Activated CD4-positive, alpha-beta T cell treated with anti-CD3 and anti-CD28 coated beads, Interleukin-2, amount 50 U/mL, for 16 hours (primary cell): ENCODE measurements around the gene HDC.

Experiments
- DNase-seq: peaks from one replicate; pipeline ENCODE4 v3.0.0-alpha.2; 2020

The HDC gene

GRCh38 chr15:50252556-50252955 is 13.0 kb downstream of the HDC start:
- DNase-seq, result no peak

- no peak for DNase-seq
Measured at GRCh38 chr15:50251638-50252182, 13.8 kb downstream of the HDC start.

- DNase-seq, result no peak
Measured at GRCh38 chr15:50250760-50251394, 14.6 kb downstream of the HDC start.

DNA sequence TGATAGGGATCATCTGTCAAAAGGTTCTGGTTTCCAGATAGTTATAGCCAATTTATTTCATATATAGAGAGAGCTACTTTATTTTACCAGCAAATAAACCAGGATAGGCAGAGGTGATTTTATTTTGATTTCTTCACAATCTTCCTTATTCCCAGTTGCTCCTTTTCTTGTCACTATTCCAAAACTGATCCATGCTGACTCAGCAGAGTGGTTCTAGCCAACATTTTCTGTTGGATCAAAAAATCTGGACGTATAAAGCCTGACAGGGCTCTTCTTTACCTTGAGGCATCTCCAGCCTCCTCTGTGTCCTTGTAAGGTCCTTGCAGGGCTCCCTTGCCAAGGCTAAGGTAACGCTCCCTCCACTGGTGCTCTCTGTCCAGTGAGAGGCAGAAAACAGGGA is 15.8 kb downstream of the HDC start:
- DNase-seq, result no peak

GRCh38 chr15:50248994-50249582 is 16.4 kb downstream of the HDC start:
- peak; percentile 54 for DNase-seq

GRCh38 chr15:50247819-50248655 is 17.5 kb downstream of the HDC start:
- DNase-seq, result peak; percentile 82

DNA sequence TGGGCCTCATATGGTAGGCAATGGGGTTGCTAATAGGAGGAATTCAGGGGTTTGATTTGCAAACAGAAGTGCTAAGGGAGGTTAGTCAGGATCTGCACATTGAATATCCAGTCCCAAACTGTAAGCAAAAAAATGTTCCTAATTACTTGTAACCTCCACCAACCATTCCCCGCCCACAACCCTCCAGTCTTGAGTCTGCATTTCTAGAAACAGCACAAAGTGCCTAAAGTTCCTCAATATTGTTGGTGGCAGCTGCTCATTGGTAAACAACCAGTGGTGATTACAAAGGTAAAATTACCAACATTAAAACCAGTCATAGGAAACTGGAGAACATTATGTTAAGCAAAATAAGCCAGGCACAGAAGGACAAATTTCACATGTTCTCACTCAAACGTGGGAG is 18.9 kb downstream of the HDC start:
- DNase-seq, result no peak

DNA sequence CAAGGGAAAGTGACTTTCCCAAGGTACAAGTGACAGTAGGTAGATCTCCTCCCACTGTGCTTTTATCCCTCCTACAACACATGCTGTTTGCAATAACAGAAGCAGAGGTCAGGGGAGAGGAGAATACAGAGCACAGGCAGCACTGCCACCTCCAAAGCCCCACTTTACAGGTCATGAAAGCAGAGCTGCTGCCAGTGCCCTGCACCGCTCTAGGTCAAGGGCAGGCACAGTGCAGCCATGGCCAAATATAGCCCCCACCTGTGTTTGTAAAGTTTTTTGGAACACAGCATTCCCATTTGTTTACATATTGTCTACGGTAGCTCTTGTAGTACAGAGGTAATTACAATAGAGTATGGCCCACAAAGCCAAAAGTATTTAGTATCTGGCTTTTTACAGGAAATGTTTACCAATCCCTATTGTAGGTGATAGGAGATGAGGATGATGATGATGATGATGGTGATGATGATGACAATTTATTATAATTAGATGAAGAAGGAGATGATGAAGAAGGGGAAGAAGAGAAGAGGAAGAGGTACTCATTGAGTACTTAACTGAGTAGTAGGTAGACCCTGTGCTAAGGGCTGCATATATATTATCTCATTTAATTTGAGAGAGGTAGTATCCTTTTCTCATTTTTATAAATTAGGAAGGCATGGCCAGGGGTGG is 20.4 kb downstream of the HDC start:
- no peak for DNase-seq

- no peak for DNase-seq
Measured at GRCh38 chr15:50244153-50244552, 21.4 kb downstream of the HDC start.

DNA sequence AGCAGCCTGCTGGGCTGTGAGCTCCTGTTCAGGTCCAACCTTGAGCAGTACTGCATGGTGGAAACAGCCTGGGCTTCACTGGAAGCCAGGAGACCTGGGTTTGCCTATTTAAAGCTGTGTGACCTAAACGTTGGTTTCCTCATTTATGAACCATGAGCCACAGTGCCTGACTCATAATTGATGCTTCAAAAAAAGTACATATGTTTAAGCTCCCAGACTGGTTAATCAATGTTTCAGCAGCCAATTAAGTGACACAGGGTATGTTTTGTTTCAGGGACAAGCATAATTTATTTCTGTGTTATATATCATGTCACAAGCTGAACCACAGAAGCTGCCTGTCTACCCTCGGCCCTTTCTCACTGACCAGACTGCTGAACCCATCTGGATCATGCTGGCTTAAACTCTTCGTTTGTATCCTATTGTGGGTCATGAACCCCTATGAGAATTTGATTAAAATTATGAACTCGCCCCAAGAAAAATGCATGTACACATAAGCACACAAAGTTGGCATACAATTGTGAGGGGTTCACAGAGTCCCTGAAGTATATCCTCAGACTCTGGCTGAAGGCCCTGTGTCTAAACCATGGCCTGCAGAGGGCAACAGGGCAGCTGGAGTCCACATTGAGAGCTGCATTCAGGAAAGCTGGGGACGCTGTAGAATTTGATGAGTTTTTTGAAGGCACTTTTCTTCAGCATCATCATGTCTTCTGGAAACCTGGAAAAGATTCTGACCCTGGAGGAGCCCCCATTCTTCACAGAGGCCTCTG is 23.7 kb downstream of the HDC start:
- DNase-seq, result peak; percentile 43

DNA sequence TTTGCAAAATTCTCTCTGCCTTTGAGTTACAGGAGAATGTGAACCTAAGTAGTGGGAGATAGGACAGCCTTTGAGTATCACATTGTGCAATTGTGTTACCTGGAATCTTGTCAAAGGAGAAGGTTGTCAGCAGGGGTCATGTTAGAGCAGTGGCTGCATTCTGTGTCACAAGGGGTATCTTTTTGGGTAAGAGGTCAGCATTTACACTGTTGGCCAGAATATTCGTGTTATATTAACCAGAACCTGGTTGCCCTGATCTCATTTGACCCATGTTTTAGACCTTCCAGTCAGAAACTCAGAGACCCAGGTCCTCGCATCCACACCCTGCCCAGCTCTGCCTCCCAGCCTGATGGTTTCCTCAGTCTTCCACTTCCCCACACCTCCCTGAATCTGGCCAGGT is 27.3 kb downstream of the HDC start:
- DNase-seq, result no peak

GRCh38 chr15:50236433-50236832 is 29.1 kb downstream of the HDC start:
- DNase-seq, result no peak

DNA sequence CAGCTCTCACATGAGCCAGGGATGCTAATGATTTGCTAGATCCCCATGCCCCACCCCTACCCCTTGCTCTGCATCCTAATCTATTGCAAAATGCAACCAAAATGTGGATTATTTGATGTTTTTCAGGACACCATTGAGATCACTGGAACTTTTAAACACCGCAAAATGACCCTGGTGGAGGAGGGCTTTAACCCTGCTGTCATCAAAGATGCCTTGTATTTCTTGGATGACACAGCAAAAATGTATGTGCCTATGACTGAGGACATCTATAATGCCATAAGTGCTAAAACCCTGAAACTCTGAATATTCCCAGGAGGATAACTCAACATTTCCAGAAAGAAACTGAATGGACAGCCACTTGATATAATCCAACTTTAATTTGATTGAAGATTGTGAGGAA is 29.7 kb downstream of the HDC start:
- DNase-seq, result no peak

DNA sequence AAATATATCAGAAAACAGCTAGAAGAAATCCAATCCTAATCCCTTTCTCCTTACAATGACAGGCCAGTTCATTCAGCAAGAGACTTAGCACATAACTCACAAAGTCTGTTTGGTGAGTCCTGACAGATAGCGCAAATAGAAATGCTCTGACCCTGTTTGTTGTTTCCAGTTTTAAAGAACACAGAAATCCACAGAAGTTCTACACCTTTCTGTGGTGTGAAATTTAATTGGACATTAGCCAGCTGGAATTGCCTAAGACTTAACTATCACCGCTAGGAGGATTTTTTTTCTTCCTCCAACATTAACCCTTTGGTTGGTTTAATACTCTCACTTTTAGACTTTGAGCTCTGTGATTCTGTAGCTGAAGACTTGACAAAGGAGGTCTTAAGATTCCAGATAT is 30.8 kb downstream of the HDC start:
- no peak for DNase-seq

DNA sequence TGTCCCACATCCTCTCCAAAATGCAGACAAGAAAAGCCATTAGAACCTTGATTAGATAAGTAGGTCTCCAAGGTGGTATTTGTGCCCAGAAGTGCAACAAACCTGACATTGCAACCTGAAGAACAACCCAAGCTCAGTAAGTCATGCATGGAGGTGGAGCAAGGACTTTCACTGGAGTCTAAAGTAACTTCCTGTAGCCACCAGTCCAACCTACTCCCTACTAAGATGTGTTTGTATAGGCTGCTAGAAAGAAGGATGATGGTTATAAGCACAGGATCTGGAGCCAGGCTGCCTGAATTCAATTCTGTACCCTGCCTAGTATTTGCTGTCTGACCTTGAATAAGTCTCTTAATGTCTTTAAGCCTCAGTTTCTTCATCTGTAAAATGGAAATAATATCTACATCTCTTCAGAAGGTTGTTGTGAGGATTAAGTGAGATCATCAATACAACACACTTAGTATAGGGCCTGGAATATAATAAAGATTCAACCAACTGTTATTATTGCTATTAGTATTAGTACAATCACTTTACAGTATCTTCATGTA is 32.3 kb downstream of the HDC start:
- DNase-seq, result no peak

- no peak for DNase-seq
Measured at GRCh38 chr15:50232791-50233190, 32.7 kb downstream of the HDC start.

DNA sequence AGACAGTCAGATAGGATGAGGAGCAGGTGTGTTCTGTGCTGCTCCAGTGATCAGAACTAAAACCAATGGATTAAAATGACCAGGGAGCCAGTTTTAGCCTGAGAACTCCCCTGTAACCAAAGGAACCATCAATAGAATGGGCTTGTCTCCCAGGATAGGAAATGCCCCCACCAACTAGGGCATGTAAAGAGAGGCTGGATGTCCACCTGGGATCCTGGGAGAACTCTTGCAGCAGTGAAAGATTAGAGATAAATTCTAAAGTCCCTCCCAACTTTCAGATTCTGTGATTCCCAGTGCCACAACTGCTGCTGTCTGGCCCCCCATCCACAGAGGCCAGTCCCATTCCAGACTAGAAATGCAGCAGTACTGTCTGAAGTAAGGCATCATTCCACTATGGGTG is 33.8 kb downstream of the HDC start:
- no peak for DNase-seq

- DNase-seq, result no peak
Measured at GRCh38 chr15:50229336-50229735, 36.2 kb downstream of the HDC start.

GRCh38 chr15:50228866-50229265 is 36.7 kb downstream of the HDC start:
- DNase-seq, result no peak

DNA sequence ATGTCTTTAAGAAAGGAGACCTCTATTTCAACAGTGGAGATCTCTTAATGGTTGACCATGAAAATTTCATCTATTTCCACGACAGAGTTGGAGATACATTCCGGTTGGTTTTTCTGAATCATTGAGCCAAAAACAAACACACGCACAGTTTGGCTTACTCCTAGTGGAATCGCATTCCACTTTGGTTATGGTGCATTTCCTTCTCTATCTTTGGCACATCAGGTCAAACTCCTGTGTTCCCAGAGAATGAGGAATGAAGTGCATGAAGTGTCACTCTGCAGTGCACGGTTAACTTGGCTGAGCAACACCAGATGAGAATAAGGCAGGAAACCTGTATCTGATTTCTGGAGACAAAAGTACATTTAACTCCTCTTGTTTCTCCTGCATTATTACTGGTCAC is 38.5 kb downstream of the HDC start:
- no peak for DNase-seq

GRCh38 chr15:50225938-50226337 is 39.6 kb downstream of the HDC start:
- no peak for DNase-seq

DNA sequence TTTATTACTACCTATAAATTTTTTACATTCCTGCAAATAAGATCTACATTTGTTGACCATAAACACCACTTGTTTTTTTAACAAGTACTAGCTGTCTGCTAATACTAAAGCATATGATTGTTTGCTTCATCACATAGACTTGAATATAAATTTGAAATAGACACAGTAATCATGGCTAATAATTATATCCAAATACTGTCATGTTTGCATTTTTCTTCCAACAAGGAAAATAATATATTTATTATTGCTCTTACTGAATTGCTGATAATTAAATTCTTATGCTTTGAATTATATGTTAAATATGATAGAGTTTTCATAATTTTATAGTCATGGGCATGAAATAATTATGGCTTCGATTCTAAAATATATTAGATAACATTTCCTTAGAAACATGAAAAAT is 40.5 kb downstream of the HDC start:
- no peak for DNase-seq
